Activated T-helper 2 cell treated with anti-CD3 and anti-CD28 coated beads, Interferon-gamma antibody, Interleukin-2, Interleukin-4, amounts not matched to agents 10 μg/mL and 5 μg/mL and 100 μg/mL, durations not matched to agents 14 hours and 24 hours and 36 hours (primary cell): Measurements from ENCODE around the gene HORMAD2. TPM values are rescaled to one million over a fixed set of nuclear protein-coding genes. Genes with fewer than 3 reads are reported as not detected.
"Not testable (repeated sequence)": the region's sequence is repeated elsewhere in the genome, so short reads cannot be mapped to it uniquely, and the experiment has no call there.

Experiments
- DNase-seq: peaks from one replicate; pipeline ENCODE4 v3.0.0; 2021; ENCODE audit warnings: low spot score
- H3K27ac Mint-ChIP-seq: one replicate; pipeline ENCODE4 v1.8.0; 2021; ENCODE audit warnings: mixed read lengths
- H3K27me3 Mint-ChIP-seq: one replicate; pipeline ENCODE4 v1.8.0; 2021; ENCODE audit warnings: low read depth, mixed read lengths
- H3K36me3 Mint-ChIP-seq: one replicate; pipeline ENCODE4 v1.8.0; 2021; ENCODE audit warnings: low read depth, mixed read lengths
- H3K4me1 Mint-ChIP-seq: one replicate; pipeline ENCODE4 v1.8.0; 2021; ENCODE audit warnings: low read depth, mixed read lengths
- H3K4me3 Mint-ChIP-seq: one replicate; pipeline ENCODE4 v1.8.0; 2021; ENCODE audit warnings: low read depth, mild to moderate bottlenecking, moderate library complexity, mixed read lengths
- H3K9me3 Mint-ChIP-seq: one replicate; pipeline ENCODE4 v1.8.0; 2021; ENCODE audit warnings: mixed read lengths
- intact Hi-C: fragments of 100-400 bp; cut with micrococcal nuclease; formaldehyde crosslinking; loops from one replicate; pipeline ENCODE4 v1.15.1; 2023
- total RNA-seq: library from RNA; stranded (reverse); gene quantifications from 2 replicates; pipeline ENCODE4 v1.2.3, GENCODE V29; 2022

HORMAD2 gene
- total RNA-seq, 1 donor from 2014 or later: 0.48 TPM

DNA sequence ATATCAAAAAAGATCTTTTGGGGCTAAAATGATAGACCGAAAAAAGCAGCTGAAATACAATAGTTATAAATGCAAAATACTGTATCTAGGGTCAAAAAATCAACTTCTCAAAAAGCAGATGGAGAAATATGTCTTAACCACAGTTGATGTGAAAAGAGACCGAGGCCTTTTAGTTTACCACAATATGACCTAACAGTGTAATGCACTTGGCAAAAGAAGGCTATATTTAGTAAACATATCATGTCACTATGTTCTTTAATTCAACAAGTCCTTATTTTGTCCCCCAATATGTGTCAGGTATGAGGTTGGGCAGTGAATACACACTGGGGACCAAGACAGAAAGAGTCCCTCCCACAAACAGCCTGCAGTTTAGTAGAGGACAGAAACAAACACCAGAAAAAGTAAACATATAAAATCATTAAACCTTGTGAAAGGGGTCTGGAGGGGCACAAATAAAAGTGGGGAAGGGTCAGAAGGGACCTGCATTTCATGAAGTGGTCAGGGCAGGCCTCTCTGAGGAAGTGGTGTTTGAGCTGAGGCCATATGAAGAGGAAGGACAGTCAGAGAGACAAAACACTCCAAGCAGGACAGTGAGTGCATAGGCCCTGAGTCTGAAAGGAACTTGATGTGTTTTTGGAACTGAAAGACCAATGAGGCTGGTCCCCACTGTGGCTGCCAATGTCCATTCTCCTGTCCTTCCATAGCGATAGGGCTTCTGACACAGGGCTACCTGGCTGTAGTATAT, 112.9 kb downstream of the HORMAD2 start:
- Mint-ChIP-seq H3K4me3 (no peak overlapping the region), H3K27me3 (no peaks in the 10 kb centered on the region), H3K36me3 (peaks cover 44% of the 10 kb centered on the region), H3K27ac (peak overlapping the region; percentile 90), H3K9me3 (peaks cover 16% of the 10 kb centered on the region), H3K4me1 (peaks cover 86% of the 10 kb centered on the region)
- intact Hi-C loops: no loop called here
- no peak for DNase-seq

DNA sequence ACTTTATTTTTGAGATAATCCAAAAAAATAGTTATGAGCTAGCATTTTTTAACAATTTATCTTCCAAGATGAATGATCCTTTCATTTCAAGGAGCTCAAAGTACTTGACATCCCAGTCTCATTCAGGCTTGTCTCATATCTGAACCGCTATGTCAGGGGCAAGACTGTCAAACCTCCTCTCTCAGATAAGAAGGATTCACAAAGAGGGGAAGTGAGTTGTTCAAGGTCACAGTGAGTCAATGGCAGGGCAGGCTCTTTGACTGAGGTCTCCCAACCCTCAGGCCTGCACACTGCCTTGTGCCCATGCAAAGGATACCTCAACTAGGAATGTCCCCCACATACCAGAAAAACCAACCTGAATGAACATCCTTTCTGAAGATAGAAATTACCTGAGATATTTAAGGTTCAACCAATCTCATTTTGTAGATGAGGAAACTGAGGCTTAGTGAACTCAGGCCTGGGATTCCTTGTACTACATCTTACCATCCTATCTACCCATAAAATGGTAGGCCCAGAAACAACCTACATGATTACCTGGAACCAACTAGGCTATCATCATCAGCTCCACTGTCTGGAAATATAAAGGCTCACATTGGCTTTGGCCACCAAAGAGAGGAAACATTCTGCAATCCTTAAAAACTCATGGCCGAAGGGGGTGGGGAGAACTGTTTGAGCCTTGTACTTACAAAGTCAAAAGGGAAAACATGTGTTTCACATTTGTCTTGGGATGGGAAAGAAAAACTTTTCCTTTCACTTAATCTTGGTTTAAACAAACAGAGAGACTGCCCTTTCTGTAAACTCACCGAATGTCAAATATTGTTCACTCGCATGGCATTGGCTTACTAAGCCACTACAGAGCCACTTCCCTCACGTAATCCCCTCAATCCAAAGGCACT, 115.2 kb downstream of the HORMAD2 start:
- no peak for DNase-seq
- Mint-ChIP-seq H3K36me3 (peaks cover 41% of the 10 kb centered on the region), H3K9me3 (peaks cover 16% of the 10 kb centered on the region), H3K4me1 (peaks cover 81% of the 10 kb centered on the region), H3K27me3 (no peaks in the 10 kb centered on the region), H3K4me3 (peak overlapping the region; percentile 17), H3K27ac (peak overlapping the region; percentile 92)
- intact Hi-C loops: loop anchor here (2.0 to 5.0 kb wide), 2 partner anchors 19 to 38 kb away; no protein-coding TSS in a partner anchor

DNA sequence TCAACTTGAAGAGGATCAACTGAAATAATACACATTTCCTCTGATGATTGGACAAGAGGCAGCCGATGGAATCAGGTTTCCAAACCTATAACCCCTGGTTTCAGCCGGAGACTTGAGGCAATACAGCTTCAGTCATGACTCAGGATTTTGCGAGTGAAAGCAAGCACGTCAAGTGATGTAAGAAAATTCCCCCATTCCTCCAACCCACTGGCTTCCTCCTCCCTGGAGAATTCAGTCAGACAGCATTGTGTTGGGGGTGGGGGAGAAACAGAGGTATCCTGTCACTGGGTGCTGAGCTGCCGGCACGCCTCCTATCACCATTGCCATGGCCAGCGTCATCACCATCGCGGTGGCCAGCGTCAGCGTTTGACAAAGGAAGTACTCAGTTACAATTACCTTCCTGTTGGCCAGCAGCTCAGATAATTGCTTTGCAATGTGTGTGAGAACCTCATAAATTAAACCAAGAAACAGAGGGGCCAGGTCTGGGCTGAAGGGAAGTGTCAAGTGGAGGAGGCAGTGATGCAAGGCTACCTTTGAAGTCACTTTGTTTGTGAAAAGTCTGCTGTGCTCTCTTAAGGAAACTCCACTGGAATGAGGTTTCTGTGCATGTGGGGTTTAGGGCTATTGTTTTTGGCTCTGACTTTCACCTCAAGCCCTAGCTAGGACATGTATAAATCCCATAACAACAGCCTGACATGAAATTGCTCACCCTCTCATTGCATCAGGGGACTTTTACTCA, 116.0 kb downstream of the HORMAD2 start:
- H3K27me3 Mint-ChIP-seq: no peaks in the 10 kb centered on the region
- H3K4me1 Mint-ChIP-seq: peaks cover 73% of the 10 kb centered on the region
- DNase-seq: no peak
- intact Hi-C loops: loop anchor here (2.0 to 5.0 kb wide), 2 partner anchors 18 to 39 kb away; no protein-coding TSS in a partner anchor
- peaks cover 16% of the 10 kb centered on the region for H3K9me3 Mint-ChIP-seq
- H3K4me3 Mint-ChIP-seq: peak overlapping the region; percentile 33
- peak overlapping the region; percentile 92 for H3K27ac Mint-ChIP-seq
- peaks cover 33% of the 10 kb centered on the region for H3K36me3 Mint-ChIP-seq

DNA sequence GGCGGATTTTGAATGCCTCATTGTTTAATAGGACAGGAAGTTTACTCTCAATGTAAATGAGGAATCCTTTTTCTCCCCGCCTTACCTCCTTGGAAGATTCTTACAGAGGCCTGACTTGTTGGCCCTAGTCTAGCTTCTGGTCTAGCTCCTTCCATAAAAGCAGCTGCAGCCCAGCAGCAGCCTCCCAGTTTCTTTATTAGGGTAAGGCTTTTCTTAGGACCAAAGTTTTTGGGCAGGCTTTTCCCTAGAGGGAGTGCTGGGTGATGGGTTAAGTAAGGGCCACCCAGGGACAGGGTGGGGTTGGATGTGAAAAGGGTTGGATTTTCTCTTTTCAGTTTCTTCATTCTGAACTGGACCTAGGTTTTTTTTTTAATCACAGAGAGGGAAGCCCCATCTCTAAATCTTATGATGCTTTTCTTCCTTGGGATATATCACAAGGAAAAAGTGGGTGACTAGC, 116.6 kb downstream of the HORMAD2 start:
- Mint-ChIP-seq H3K27ac (peak overlapping the region; percentile 92), H3K9me3 (peaks cover 15% of the 10 kb centered on the region), H3K4me3 (peak overlapping the region; percentile 33), H3K4me1 (peaks cover 69% of the 10 kb centered on the region), H3K27me3 (no peaks in the 10 kb centered on the region), H3K36me3 (peaks cover 34% of the 10 kb centered on the region)
- DNase-seq: no peak
- intact Hi-C loops: loop anchor here (2.0 to 5.0 kb wide), 2 partner anchors 18 to 40 kb away; no protein-coding TSS in a partner anchor

DNA sequence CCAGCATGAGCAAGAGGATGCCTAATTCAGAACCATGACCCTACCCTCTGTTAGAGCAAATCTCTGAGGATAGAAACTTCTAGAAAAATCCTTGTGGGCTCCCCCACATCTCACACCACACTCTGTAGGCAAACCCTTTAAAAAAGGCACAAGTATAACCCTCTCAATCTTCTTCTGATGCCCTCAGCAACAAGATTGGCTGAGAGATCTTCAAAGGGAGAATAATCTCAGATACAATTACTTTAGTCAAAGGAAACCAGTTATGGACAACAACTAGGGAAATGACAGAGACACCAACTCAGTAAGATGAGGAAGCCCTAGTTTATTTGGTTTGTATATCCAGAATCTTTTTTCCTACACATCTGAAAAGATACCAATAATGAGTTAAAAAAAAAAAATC, 117.1 kb downstream of the HORMAD2 start:
- intact Hi-C loops: loop anchor here (2.0 to 5.0 kb wide), 2 partner anchors 17 to 40 kb away; no protein-coding TSS in a partner anchor
- H3K4me3 Mint-ChIP-seq: no peak overlapping the region
- H3K36me3 Mint-ChIP-seq: peaks cover 31% of the 10 kb centered on the region
- peak overlapping the region; percentile 92 for H3K27ac Mint-ChIP-seq
- H3K4me1 Mint-ChIP-seq: peaks cover 64% of the 10 kb centered on the region
- no peaks in the 10 kb centered on the region for H3K27me3 Mint-ChIP-seq
- DNase-seq: no peak
- H3K9me3 Mint-ChIP-seq: peaks cover 10% of the 10 kb centered on the region

DNA sequence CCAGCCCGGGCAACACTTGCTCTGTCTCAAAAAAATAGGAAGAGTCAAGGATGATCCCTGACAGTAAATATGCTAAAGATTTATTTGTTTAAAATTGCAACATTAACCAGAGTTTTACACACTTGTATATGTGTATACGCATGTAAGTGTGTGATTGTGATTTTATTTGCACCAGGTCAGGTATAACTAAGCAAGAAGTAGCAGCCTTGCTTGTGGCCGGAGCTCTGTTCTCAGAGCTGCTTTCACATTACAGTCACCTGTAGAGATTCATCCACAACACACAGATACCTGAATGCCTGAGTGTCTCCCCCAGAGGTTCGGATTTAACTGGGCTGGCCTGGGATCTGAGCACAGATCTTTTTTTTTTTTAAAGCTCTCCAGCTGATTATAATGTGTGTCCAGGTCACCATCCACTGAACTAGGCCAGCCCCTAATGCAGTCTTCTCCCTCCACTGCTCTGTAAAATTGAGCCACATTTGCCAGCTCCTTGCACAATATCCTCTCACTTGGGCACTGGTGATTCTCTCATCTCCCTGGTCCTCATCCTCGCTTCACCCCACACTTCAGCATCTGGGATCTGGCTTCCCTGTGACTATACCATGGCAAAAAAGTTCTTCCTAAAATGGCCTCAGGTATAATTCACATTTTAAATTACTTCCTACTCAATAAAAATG, 118.0 kb downstream of the HORMAD2 start:
- H3K27me3 Mint-ChIP-seq: no peaks in the 10 kb centered on the region
- intact Hi-C loops: loop anchor here (5.0 kb wide), 1 partner anchor 41 kb away; no protein-coding TSS in a partner anchor
- peaks cover 55% of the 10 kb centered on the region for H3K4me1 Mint-ChIP-seq
- peaks cover 22% of the 10 kb centered on the region for H3K36me3 Mint-ChIP-seq
- H3K4me3 Mint-ChIP-seq: no peak overlapping the region
- H3K27ac Mint-ChIP-seq: peak overlapping the region; percentile 63
- DNase-seq: no peak
- H3K9me3 Mint-ChIP-seq: peaks cover 4% of the 10 kb centered on the region

DNA sequence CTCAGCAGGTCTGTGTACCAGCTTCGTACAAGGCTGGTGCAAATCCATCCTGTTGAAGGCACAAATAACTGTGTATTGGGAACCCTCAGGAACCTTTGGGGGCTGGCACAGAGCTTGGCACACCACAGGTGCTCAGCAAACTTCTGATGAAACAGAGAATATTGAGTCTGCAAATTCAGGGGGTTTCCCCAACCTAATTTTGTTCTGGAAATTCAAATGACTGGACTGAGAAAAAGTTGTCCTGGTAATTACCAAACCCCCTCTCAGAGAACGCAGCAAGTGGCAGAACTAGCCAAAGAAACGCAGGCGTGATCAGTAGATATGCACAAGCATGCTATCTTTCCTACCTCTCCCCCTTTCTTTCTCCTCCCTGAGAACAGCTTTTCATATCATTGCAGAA, 118.7 kb downstream of the HORMAD2 start:
- peaks cover 20% of the 10 kb centered on the region for H3K36me3 Mint-ChIP-seq
- H3K27me3 Mint-ChIP-seq: no peaks in the 10 kb centered on the region
- H3K9me3 Mint-ChIP-seq: peaks cover 4% of the 10 kb centered on the region
- peak overlapping the region; percentile 63 for H3K27ac Mint-ChIP-seq
- H3K4me3 Mint-ChIP-seq: no peak overlapping the region
- intact Hi-C loops: loop anchor here (5.0 kb wide), 1 partner anchor 42 kb away; no protein-coding TSS in a partner anchor
- no peak for DNase-seq
- H3K4me1 Mint-ChIP-seq: peaks cover 54% of the 10 kb centered on the region

DNA sequence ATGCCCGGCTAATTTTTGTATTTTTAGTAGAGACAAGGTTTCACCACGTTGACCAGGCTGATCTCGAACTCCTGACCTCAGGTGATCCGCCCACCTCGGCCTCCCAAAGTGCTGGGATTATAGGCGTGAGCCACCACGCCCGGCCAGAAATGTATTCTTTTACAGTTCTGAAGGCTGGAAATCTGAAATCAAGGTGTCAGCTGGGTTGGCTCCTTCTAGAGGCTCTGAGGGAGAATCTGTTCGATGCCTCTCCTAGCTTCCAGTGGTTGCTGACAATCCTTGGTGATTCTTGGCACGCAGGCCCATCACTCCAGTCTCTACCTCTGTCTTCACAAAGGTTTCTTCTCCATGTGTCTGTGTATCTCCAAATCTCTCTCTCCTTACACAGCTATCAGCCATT, 120.6 kb downstream of the HORMAD2 start:
- H3K4me3 Mint-ChIP-seq, H3K9me3 Mint-ChIP-seq, intact Hi-C loops, H3K27ac Mint-ChIP-seq, H3K27me3 Mint-ChIP-seq, H3K36me3 Mint-ChIP-seq, DNase-seq: not testable (repeated sequence)
- peaks cover 42% of the 10 kb centered on the region for H3K4me1 Mint-ChIP-seq

DNA sequence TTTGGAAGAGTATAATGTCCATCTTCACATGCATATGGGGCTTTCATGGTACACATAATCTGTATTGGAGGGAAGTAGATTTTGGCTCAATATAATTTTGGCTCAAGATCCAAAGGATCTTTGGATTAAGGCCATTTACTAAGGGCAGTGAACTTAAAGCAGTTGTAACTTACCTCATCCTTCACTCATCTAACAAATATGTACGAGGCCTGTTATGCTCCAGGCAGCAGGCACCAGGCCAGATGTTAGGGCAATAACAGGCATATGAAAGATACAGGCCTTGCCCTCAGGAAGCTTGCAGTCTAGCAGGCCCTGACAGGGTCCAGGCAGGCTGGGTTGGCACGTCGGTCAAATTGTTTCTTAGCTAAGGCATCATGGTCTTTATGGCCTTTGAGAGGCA, 121.7 kb downstream of the HORMAD2 start:
- H3K4me3 Mint-ChIP-seq: no peak overlapping the region
- H3K9me3 Mint-ChIP-seq: no peaks in the 10 kb centered on the region
- H3K27ac Mint-ChIP-seq: no peak overlapping the region

DNA sequence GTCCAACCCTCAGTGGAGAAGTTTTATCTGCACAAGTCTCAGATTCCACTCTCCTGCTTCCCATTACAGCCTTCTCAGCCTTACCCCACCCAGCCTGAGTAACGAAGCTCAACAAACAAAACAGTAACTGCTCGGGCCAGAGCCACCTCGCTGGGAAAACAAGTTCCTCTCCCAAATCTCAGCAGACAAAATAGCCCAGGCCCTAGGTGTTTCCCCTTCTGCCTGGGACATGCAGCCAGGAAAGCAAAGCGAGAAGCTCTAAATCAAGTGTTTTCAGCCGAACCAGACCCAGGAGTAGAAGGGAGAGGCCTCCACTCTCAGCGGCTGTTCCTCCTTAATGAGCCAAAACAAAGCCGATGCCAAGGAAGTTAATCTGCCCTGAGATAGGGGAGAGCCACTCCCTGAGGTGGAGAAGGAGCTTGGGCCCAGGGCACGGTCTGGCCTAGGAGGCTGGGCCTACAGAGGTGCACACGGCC, 122.3 kb downstream of the HORMAD2 start:
- no peak overlapping the region for H3K4me3 Mint-ChIP-seq
- no peak overlapping the region for H3K27ac Mint-ChIP-seq
- no peaks in the 10 kb centered on the region for H3K9me3 Mint-ChIP-seq
- intact Hi-C loops: no loop called here
- no peak for DNase-seq
- no peaks in the 10 kb centered on the region for H3K27me3 Mint-ChIP-seq
- peaks cover 5% of the 10 kb centered on the region for H3K36me3 Mint-ChIP-seq
- peaks cover 25% of the 10 kb centered on the region for H3K4me1 Mint-ChIP-seq

More for the DNA sequence above, 121.7 kb downstream of the HORMAD2 start:
- Mint-ChIP-seq H3K27me3 (no peaks in the 10 kb centered on the region), H3K4me1 (peaks cover 32% of the 10 kb centered on the region), H3K36me3 (peaks cover 5% of the 10 kb centered on the region)
- intact Hi-C loops: no loop called here
- no peak for DNase-seq

DNA sequence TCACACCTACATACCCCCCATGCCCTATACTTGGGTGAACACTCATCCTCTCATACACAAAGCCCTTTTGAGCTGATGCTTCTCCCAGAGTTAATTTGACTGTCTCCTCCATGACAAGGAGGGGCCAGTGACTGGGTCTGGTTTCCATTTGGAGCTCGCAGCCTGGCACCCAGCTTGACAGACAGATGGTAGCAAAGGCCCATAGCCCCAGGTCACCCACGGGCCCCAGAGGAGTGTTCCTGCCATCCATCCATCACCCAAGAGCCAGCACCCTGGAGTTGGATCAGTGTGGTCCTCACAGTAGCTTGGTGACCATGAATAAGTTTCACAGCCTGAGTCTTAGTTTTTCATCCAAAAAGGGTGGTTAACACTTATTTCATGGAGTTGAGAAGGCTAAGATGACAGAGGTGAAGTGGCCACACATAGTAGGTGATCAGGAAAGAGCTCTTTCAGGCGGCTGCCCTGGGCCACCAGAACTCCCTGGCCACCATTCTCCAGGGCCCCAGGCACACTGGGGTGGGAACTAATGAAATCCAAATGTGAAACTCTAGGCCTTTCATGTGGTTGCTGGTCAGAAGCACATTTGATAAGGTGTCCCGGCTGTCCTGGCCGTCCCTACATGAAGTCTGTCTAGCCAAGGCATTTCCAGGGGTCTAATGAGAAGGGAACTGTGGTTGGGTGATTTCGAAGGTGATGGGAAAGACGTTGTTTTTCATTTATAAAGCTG, 123.9 kb downstream of the HORMAD2 start:
- no peak overlapping the region for H3K27ac Mint-ChIP-seq
- no peak overlapping the region for H3K4me3 Mint-ChIP-seq
- no peaks in the 10 kb centered on the region for H3K9me3 Mint-ChIP-seq
- DNase-seq: no peak
- H3K4me1 Mint-ChIP-seq: peaks cover 21% of the 10 kb centered on the region
- H3K27me3 Mint-ChIP-seq: no peaks in the 10 kb centered on the region
- peaks cover 5% of the 10 kb centered on the region for H3K36me3 Mint-ChIP-seq
- intact Hi-C loops: no loop called here
